Non-pigmented ciliary epithelial cell (primary cell): ENCODE results near the gene L3MBTL4.
"Not testable (repeated sequence)": the region's sequence is repeated elsewhere in the genome, so short reads cannot be mapped to it uniquely, and the experiment has no call there.

Experiments
- DNase-seq: peaks from one replicate; pipeline ENCODE4 v3.0.0-alpha.2; 2010; ENCODE audit warnings: low read depth

L3MBTL4 gene

DNA sequence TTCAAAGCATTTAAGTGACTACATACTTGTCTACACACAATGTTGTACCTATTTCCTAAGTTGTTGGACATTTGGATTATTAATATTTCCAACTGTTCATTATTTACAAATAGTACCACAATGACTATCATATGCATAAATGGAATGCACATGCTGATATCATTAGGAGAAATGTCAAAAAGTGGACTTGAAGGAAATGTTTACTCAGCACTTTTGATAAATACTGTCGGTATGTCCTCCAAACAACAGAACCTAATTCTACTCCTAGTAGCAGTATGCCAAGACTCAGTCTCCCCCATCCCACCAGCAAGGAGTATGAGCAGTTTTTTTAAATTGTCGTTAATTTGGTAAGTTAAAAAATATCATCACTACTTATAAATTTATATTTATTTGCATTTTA, 116.8 kb downstream of the L3MBTL4 start:
- no peak for DNase-seq

- DNase-seq = no peak
These were observed 120.4 kb downstream of the L3MBTL4 start for GRCh38 chr18:6294148-6294784.

DNA sequence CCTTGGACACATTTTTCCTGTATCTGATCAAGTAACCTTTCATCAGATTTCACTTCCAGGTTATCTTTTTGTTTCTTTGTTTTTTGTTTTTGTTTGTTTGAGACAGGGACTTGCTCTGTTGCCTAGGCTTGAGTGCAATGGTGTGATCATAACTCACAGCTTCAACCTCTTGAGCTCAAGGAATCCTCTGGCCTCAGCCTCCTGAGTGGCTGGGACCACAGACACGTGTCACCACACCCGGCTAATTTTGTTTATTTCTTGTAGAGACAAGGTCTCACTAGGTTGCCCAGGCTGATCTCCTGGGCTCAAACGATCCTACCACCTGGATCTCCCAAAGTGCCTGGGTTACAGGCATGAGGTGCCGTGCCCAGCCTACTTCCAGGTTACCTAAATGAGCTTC, 124.9 kb downstream of the L3MBTL4 start:
- DNase-seq = no peak

- no peak for DNase-seq
These were observed 128.1 kb downstream of the L3MBTL4 start for GRCh38 chr18:6286585-6286984.

GRCh38 chr18:6284761-6285160, 129.9 kb downstream of the L3MBTL4 start:
- DNase-seq = no peak

GRCh38 chr18:6284300-6284699, 130.4 kb downstream of the L3MBTL4 start:
- no peak for DNase-seq

DNA sequence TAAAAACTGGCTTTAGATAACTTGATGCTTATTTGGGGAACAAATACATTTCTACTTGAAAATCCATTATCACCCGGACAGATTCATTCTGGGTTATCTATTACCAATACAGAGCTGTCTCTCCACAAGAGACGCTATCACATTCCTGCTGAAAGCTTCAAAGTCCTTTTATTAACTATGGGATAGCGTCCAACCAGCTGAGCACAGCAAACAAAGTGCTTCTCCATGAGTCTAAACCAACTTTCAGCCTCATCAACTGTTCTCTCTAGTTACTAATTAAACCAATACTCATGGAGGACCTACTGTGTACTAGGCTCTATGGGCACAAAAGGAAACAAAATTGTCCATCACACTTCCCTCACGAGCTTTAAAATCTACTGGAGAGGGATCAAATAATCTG, 132.8 kb downstream of the L3MBTL4 start:
- no peak for DNase-seq

GRCh38 chr18:6280211-6280743, 134.4 kb downstream of the L3MBTL4 start:
- no peak for DNase-seq

GRCh38 chr18:6279308-6279707, 135.4 kb downstream of the L3MBTL4 start:
- no peak for DNase-seq

DNA sequence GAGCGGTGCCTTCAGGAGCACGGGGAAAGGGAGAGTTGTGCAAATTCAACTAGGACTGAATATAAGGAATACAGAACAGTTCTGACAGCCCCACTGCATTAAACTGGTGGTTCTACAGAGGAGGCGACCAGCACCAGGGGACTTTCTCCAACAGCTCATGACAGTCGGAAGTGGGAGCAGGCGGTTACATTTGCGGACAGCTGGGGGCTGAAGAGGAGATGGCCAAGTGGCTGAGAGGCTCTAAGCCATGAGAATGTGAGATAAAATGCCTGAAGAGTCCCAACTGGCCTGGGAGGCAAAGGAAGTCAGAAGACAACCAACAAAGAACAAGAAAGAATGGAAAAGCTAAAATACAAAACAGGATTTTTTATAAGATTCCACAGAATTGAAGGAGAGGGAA, 141.3 kb downstream of the L3MBTL4 start:
- DNase-seq = no peak

- DNase-seq = not testable (repeated sequence)
These were observed 142.6 kb downstream of the L3MBTL4 start for GRCh38 chr18:6272144-6272543.

DNA sequence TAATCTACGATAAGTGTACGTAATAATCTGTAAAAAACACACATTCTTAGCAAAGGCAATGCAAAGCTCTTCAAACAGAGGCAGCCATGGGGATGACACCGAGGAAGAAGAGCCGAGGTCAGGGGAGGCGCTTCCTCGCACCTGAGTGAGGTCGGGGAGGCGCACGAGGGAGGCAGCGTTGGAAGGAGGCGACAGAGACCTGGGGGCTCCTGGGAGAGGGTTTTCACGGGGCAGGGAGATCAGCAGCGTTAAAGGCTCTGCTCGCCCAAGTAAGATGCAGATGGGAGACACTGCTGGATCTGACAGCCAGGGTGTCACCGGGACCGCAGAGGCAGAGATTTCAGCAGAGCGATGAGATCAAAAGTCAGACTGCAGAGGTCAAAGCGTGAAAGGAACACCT, 143.1 kb downstream of the L3MBTL4 start:
- no peak for DNase-seq

GRCh38 chr18:6270771-6271216, 143.9 kb downstream of the L3MBTL4 start:
- DNase-seq = no peak

DNA sequence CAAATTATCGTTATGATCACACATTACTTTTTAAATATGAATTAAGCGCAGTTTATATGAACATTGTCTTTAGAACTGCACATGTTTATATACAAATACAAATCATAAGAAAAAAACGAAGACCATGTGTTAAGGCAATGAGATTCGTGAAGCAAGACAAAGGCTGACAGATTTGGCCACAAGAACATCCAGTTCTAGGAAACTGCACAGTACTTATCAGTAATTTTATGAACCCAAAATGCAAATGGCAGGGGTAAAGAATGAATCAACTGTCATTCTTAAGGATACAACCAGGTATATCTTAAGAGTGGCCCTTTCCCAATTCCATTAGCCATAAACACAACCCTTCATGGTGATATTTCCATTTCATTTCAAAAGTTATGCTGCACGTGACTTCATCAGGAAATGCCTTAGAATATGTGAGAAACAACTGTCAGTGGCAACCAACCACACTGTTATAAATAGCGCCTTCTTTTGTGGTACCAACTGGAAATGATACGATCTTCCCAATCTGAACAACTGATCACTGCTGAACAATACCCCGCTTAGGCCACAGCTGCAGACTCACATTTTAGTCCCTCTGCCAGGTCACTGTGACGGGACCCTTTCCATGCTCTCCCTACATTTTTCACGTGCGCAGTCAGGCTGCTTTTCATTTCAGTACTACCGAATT, 144.9 kb downstream of the L3MBTL4 start:
- no peak for DNase-seq

GRCh38 chr18:6266212-6266611, 148.5 kb downstream of the L3MBTL4 start:
- DNase-seq = no peak

- DNase-seq = no peak
These were observed 152.8 kb downstream of the L3MBTL4 start for GRCh38 chr18:6261938-6262337.

DNA sequence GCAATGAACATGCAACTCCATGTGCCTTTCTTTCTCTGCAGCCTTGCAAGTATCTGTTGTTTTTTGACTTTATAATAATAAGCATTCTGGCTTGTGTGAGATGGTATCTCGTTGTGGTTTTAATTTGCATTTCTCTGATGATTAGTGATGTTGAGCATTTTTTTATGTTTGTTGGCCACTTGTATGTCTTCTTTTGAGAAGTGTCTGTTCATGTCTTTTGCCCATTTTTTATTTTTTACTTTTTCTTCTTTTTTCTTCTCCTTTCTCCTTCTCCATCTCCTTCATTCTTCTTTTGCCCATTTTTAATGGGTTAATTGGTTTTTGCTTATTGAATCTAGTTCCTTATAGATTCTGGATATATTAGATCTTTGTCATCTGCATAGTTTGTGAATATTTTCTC, 155.4 kb downstream of the L3MBTL4 start:
- not testable (repeated sequence) for DNase-seq

- no peak for DNase-seq
These were observed 156.8 kb downstream of the L3MBTL4 start for GRCh38 chr18:6257950-6258349.

- DNase-seq = no peak
These were observed 158.2 kb downstream of the L3MBTL4 start for GRCh38 chr18:6256521-6256920.

DNA sequence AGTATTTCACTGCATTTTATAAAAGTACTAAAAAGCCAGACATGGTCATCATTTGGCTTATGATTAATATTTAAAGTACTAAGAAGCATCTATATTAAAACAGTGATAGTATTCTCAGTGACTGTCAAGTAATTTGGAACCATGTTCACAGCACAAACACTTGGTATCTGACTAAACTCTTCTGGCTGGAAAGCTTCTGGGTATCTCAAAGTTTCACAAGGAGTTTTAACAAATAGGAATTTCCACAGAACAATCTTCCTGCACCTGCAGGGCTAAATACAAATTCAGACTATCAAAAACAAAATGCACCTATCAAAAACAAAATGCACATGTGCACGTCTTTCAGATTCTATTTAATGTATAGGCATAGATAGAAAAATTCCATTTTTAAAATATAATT, 158.8 kb downstream of the L3MBTL4 start:
- no peak for DNase-seq

DNA sequence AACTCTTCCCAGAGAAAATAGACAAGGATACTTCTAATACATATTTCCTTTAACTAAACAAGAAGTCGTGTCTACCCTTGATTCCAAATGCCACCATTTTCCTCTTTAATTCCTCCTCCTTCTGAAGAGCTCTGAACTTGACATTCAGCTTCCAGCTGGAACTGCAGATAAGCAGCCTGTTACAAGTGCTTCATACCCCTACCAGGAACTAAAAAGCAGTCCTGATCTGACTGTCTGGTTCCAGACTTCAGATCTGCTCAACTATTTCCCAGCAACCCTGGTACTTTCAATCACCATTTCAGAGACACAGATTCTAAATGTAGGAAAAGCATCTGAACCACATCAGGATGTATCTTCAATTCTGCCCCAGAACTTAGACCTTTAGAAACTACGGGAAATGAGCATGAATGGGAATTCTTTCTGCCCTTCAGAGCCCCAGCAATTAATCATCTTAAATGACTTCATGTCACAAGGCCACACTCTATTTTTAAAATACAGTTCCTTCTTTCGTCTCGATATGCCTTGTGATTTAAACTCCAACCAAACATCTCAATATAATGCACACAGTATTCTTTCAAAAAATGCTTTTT, 159.5 kb downstream of the L3MBTL4 start:
- DNase-seq = no peak

DNA sequence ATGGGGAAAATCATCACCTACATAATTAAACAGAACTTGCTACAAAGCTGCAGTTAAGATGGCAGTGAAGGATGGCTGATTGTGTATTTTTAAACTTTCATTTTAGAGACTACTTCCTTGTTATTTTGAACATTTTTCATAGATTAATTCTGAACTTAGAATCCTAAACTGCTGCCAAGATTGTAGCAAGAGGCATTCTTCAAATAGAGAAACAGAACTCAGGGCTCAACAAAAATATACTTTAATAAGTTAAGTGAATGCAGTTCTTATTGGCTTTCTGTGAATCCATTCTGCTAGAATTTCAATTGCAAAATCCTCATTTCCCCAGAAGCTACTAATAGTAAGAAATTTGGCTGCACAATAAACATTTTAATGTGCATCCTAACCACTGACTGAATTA, 160.3 kb downstream of the L3MBTL4 start:
- no peak for DNase-seq

- DNase-seq = no peak
These were observed 163.6 kb downstream of the L3MBTL4 start for GRCh38 chr18:6251084-6251483.
